22Rv1 (cell line): Measurements from ENCODE around the gene MIDN.

ENCODE experiments used
- H3K27ac ChIP-seq: fragments of 450-650 bp; 2 replicates; pipeline ENCODE4 v1.5.1; 2017
- ZFX ChIP-seq: fragments of 450-650 bp; IDR thresholded peaks from 2 replicates; pipeline ENCODE4 v1.6.1; 2017; ENCODE audit warnings: antibody characterized with exemption, borderline replicate concordance
- TF ChIP-seq, protein P1 (sequence below): fragments of 450-650 bp; IDR thresholded peaks from 2 replicates; pipeline ENCODE4 v1.5.1; 2017; ENCODE audit warnings: mild to moderate bottlenecking

MIDN gene

DNA sequence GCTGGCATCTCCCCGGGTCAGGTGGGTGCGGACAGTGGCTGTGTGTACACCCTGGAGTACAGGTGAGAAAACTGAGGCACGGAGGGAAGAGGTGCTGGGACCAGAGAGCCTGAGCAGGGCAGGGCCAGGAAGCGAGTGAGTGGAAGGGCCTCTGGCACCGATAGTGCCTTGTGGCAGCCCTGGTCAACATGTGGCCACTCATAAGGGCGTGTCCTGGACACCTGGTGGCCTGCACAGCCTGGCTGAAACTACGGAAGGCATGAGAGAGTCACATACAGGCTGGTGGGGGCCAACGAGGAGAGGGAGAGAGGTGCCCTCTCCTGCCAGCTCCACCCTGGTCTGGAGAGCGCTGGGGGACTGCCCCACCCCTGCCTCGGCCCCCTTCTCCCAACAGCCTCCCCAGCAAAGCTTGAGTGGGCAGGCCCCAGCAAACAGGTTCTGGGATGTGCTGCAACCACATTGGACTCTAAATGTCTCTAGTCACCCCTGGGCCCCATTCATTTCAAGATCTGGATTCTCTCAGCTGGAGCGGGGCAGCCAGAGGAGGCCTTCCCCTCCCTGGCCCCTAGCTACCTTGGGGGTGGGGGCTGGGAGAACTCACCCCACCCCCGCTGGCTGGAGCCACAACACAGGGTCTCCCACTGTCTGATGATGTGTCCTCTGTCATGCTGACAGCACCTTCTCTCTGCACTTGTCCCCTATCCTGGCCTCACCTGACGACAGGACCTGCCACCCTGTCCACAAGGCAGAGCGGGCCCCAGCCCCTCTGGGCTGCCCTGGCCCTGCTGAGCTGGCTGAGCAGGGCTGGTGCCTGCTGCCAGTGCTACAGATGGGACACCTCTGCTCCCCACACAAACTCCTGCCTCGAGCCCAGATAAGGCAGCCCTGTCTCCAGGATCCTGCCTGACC, 16.4 kb upstream of the MIDN start:
- TF ChIP-seq, protein P1, sequence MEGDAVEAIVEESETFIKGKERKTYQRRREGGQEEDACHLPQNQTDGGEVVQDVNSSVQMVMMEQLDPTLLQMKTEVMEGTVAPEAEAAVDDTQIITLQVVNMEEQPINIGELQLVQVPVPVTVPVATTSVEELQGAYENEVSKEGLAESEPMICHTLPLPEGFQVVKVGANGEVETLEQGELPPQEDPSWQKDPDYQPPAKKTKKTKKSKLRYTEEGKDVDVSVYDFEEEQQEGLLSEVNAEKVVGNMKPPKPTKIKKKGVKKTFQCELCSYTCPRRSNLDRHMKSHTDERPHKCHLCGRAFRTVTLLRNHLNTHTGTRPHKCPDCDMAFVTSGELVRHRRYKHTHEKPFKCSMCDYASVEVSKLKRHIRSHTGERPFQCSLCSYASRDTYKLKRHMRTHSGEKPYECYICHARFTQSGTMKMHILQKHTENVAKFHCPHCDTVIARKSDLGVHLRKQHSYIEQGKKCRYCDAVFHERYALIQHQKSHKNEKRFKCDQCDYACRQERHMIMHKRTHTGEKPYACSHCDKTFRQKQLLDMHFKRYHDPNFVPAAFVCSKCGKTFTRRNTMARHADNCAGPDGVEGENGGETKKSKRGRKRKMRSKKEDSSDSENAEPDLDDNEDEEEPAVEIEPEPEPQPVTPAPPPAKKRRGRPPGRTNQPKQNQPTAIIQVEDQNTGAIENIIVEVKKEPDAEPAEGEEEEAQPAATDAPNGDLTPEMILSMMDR: no peak
- no peak for TF ChIP-seq ZFX
- H3K27ac ChIP-seq: peak overlapping the region; percentile 32; the same call in 1 of the 2 replicates

- TF ChIP-seq, protein P1: no peak
- no peak for TF ChIP-seq ZFX
- peak overlapping the region; percentile 32; the same call in 1 of the 2 replicates for H3K27ac ChIP-seq
These were observed 15.7 kb upstream of the MIDN start for GRCh38 chr19:1232652-1233072.

GRCh38 chr19:1233115-1233667, 15.2 kb upstream of the MIDN start:
- H3K27ac ChIP-seq: peak overlapping the region; percentile 32; the same call in 1 of the 2 replicates
- no peak for TF ChIP-seq ZFX
- TF ChIP-seq, protein P1: no peak

DNA sequence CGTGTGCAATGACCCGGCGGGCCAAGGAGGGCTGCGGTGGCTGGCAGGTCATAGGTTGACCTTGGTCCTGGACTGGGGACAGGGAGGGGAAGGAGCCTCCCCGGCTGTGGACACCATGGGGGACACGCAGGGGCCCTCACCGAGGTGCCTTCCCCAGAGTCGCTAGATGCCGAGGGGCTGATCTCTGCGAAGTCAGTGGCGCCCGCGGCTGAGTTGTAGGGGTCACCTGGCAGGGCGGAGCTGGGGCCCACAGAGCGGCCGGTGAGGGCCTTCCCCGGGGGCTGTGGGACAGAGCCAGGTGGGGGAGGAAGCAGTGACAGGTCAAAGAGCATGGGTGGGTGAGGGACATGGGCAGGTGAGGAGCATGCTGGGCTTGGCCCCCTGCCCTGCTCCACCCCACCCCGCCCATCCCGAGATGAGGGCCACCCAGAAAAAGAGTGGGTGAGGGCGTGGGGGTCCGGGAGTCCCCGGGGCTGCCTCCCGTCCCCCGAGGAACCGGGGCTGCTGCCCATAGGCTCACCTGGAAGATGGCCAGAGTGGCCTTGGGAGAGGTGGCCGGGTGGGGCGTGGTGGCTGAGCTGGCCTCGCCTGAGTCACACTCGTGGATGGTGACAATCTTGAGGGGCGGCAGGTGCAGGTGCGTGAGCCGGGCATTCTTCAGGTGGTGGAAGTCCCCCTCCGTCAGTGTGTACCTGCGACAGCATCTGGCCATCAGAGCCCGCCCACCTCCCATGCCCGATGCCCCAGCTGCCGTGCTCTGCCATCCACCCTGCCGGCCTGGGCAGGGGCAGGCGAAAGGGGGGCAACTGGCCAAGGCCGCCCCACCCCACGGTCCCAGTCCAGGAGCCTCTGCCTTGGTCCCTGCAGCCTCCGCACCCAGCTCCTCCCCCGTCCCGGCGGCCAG, 14.1 kb upstream of the MIDN start:
- TF ChIP-seq, protein P1: no peak
- no peak for TF ChIP-seq ZFX
- no peak overlapping the region for H3K27ac ChIP-seq

GRCh38 chr19:1234955-1235380, 13.4 kb upstream of the MIDN start:
- H3K27ac ChIP-seq: no peak overlapping the region
- no peak for TF ChIP-seq ZFX
- TF ChIP-seq, protein P1: no peak

DNA sequence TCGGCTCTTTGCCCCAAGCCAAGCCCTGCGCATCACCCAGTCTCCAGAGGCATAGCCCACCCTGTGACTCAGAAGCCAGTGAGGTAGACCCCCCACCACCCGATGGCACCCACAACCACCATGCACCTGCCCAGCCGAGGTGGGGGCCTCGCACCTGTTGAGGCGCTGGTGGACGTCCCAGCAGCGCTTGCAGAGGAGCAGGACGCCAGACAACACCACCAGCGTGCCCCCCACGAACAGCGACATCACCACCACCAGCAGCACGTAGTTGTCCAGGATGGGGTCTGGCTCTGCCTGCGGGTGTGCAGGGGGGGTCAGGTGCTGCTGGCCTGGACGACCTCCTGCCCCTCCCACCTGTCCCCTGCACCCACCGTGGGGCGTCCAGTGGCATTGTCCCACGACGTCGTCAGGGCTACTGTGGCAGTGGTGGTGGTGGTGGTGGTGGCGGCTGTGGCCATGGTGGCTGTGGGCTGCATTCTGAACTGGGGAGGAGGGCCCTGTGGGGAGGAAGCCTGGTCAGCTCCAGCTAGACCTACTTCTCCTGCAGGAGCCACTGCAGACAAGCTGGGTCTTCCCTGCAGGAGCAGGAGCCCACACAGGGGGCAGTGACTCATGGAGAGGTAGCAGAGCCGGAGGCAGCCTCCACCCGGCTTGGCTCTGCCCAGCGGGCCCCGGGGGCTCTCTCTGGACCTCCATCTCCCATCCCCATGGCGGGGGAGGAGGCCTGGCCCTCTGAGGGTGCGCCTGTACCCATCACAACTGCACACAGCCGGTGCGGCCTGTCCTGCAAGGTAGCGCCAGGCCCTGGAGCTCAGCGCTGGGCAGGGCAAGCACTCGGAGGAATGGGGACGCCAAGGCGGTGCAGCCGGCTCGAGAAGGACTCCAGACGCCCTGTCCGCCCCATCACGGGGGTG, 12.5 kb upstream of the MIDN start:
- peak overlapping the region; percentile 99 for H3K27ac ChIP-seq
- TF ChIP-seq ZFX: no peak
- TF ChIP-seq, protein P1: no peak
